Measurements from ENCODE around the gene HIVEP2. TPM values are rescaled to one million over a fixed set of nuclear protein-coding genes. Genes with fewer than 3 reads are reported as not detected.

The HIVEP2 gene
- total RNA-seq, 1 experiment from 2014 or later = 4.2 TPM

DNA sequence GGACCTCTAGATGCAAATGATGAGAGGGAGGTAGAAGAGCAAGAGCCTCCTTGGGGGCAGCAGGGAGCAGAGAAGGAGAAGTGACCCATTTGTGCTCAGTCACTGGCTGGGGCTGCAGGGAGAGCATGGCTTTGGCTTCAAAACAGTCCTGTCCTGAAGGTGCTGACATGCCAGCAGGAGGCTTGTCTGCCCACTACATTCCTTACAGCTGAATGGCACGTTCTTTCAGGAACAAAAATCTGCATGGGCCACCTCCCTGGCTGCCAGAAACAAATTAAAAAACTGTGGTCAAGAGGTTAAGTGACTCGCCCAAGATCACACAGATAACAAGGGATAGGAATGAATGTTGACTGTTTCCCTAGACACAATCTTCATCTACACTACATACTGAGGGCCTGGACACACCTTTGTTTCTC, 188.8 kb downstream of the HIVEP2 start:
- H2BK15ac ChIP-seq (ENCODE audit: low read depth, low read length) = no peak overlapping the region
- peak; percentile 13; the same call in 2 of the 3 replicates for TF ChIP-seq CTCF (conservative IDR thresholded peaks at IDR 0.05)
- H3K4ac ChIP-seq (ENCODE audit: low read depth, low read length) = no peak overlapping the region
- no peak overlapping the region for H2BK5ac ChIP-seq (ENCODE audit: insufficient read length, low read length)
- no peaks in the 10 kb centered on the region for H4K20me1 ChIP-seq (ENCODE audit: control insufficient read depth, insufficient read depth, insufficient read length)
- Mint-ChIP-seq H3K9me3 (no peaks in the 10 kb centered on the region), H3K4me3 (no peak overlapping the region), H3K27ac (no peak overlapping the region), H3K4me1 (peaks cover 0 to 9% of the 10 kb centered on the region in 2 experiments; a peak in 2 of 4 replicates), H3K36me3 (ENCODE audit: insufficient read depth in 1 of 3, low read depth in 3 of 3) (peaks cover 2 to 25% (median 17%) of the 10 kb centered on the region in 3 experiments; a peak in 5 of 7 replicates), H3K27me3 (ENCODE audit: low read depth) (no peaks in the 10 kb centered on the region)
- H3K23me2 ChIP-seq (ENCODE audit: insufficient read length, low read depth, low read length, poor library complexity, severe bottlenecking) = no peaks in the 10 kb centered on the region
- H3T11ph ChIP-seq (ENCODE audit: low read length) = no peak overlapping the region
- H3K56ac ChIP-seq (ENCODE audit: insufficient read length, low read depth, low read length) = no peak overlapping the region
- no peak overlapping the region for H4K91ac ChIP-seq (ENCODE audit: insufficient read length, low read depth, low read length)
- no peaks in the 10 kb centered on the region for H3K27me3 ChIP-seq (ENCODE audit: insufficient read depth, low read length)
- no peak overlapping the region for H2AK5ac ChIP-seq (ENCODE audit: insufficient read length, low read length)
- H3K9ac ChIP-seq (ENCODE audit: extremely low read depth, insufficient read length, low read length) = no peak overlapping the region
- H3K79me2 ChIP-seq (ENCODE audit: insufficient read depth, low read length) = no peaks in the 10 kb centered on the region
- H2BK12ac ChIP-seq (ENCODE audit: insufficient read length, low read depth, low read length) = no peak overlapping the region
- H4K5ac ChIP-seq (ENCODE audit: insufficient read length, low read depth, low read length) = no peak overlapping the region
- DNase-seq = peak; percentile 43
- H3K23ac ChIP-seq (ENCODE audit: insufficient read length, low read depth, low read length) = no peak overlapping the region
- H3K4me2 ChIP-seq (ENCODE audit: insufficient read depth, insufficient read length, low read length) = no peak overlapping the region
- H2BK20ac ChIP-seq (ENCODE audit: low read depth, low read length, poor library complexity, severe bottlenecking) = no peak overlapping the region
- H2BK120ac ChIP-seq (ENCODE audit: low read depth, low read length, poor library complexity, severe bottlenecking) = no peak overlapping the region
- H3K9me3 ChIP-seq (ENCODE audit: control insufficient read depth, low read depth, low read length) = no peaks in the 10 kb centered on the region
- no peaks in the 10 kb centered on the region for H3K4me1 ChIP-seq (ENCODE audit: insufficient read depth, low read length)
- H2AFZ ChIP-seq (ENCODE audit: low read length) = no peak overlapping the region
- no peak overlapping the region for H3K18ac ChIP-seq (ENCODE audit: insufficient read length, low read depth, low read length)
- no peaks in the 10 kb centered on the region for H3K79me1 ChIP-seq (ENCODE audit: insufficient read depth, low read depth, low read length, poor library complexity, severe bottlenecking)
- WGBS (ENCODE audit: extremely low coverage, insufficient read length, low lambda C conversion rate) = no CpG with 5 or more reads among the region's 2 CpGs
- H3K27ac ChIP-seq (ENCODE audit: insufficient read length, low read depth, low read length) = no peak overlapping the region
- H4K8ac ChIP-seq (replicated peaks; ENCODE audit: insufficient read length, low read depth, low read length) = no peak overlapping the region
- no peak overlapping the region for H3K14ac ChIP-seq (ENCODE audit: insufficient read depth, low read length)
